Body of pancreas (tissue), 4 donors: Measurements from ENCODE around the gene AMH.

Experiments used
- POLR2A ChIP-seq, 3 donors: fragments of 450-650 bp; IDR thresholded peaks; one replicate each; pipeline ENCODE4 v1.6.1; 2016; ENCODE audit warnings: antibody characterized with exemption in 3 of 3, mild to moderate bottlenecking in 2 of 3
- TF ChIP-seq, protein P1 (sequence below), 7 experiments: fragments of 450-650 bp in 4 of 7; fragments of 200-600 bp in 3 of 7; sonication (generic) in 3 of 7; IDR thresholded peaks; one replicate each; pipeline ENCODE4 v1.5.1; 2016 to 2019; ENCODE audit warnings: antibody characterized with exemption in 7 of 7

DNA sequence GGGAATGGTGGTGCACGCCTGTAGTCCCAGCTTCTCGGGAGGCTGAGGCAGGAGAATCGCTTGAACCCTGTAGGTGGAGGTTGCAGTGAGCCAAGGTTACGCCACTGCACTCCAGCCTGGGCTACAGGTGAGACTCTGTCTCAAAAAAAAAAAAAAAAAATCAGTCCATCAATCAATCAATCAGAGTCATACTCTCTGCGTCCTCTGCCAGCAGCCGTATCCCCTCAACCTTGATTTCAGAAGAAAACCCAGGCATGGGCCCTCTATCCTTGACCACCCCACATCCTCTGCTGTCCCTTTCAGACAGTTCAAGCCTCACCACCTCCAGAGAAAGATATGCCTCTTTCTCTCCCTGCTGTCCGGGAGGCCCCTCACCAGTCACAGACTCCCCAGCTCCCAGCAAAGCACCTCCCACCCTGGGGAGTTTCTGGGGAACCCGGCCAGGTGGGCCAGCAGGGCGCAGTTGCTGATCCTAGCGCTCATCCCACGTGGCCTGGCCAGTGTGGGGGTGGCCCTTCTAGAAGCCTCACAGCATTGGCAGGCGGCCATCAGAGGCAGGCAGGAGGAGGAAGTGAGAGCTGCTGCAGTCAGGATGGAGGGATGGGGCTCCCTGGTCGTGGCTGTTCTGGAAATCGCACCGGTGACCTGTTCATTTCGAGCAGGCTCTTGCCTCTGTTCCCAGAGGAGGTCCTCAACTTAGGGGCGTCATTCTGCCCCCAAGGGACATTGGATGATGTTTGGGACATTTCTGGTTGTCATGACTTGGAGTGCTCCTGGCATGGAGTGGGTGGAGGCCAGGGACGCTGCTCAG lies 17.3 kb downstream of the AMH start:
- TF ChIP-seq, protein P1, sequence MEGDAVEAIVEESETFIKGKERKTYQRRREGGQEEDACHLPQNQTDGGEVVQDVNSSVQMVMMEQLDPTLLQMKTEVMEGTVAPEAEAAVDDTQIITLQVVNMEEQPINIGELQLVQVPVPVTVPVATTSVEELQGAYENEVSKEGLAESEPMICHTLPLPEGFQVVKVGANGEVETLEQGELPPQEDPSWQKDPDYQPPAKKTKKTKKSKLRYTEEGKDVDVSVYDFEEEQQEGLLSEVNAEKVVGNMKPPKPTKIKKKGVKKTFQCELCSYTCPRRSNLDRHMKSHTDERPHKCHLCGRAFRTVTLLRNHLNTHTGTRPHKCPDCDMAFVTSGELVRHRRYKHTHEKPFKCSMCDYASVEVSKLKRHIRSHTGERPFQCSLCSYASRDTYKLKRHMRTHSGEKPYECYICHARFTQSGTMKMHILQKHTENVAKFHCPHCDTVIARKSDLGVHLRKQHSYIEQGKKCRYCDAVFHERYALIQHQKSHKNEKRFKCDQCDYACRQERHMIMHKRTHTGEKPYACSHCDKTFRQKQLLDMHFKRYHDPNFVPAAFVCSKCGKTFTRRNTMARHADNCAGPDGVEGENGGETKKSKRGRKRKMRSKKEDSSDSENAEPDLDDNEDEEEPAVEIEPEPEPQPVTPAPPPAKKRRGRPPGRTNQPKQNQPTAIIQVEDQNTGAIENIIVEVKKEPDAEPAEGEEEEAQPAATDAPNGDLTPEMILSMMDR (IDR thresholded peaks at IDR 0.05) = no peak
- TF ChIP-seq POLR2A (IDR thresholded peaks at IDR 0.05) = no peak
